Mesenchymal stem cell (in vitro differentiated cells and primary cell): ENCODE measurements around the gene TRPM2.

Experiments used
- DNase-seq: peaks from one replicate; pipeline ENCODE4 v3.0.0-alpha.2; 2013
- H2AFZ ChIP-seq: one replicate; pipeline ENCODE4 v1.6.1; 2013; ENCODE audit warnings: low read depth, mild to moderate bottlenecking, control low read depth, inconsistent platforms, low read length, moderate library complexity
- H2AK5ac ChIP-seq: 2 replicates; pipeline ENCODE4 v1.6.1; 2013; ENCODE audit warnings: low read length, moderate library complexity, mild to moderate bottlenecking, inconsistent platforms; ENCODE audit not compliant: severe bottlenecking
- H2BK120ac ChIP-seq: one replicate; pipeline ENCODE4 v1.6.1; 2013; ENCODE audit warnings: low read depth, mild to moderate bottlenecking, inconsistent platforms, low read length, moderate library complexity
- H2BK12ac ChIP-seq, 2 experiments: one replicate each; pipeline ENCODE4 v1.6.1; 2013; ENCODE audit warnings: inconsistent platforms in 2 of 2, low read length in 2 of 2, mild to moderate bottlenecking in 2 of 2, moderate library complexity in 2 of 2, control low read depth in 1 of 2
- H2BK15ac ChIP-seq: one replicate; pipeline ENCODE4 v1.6.1; 2013; ENCODE audit warnings: mild to moderate bottlenecking, low read depth, inconsistent platforms; ENCODE audit not compliant: poor library complexity, severe bottlenecking
- H2BK5ac ChIP-seq: 2 replicates; pipeline ENCODE4 v1.6.1; 2013; ENCODE audit warnings: low read depth, mild to moderate bottlenecking, low read length, control low read depth, inconsistent platforms; ENCODE audit not compliant: poor library complexity, severe bottlenecking
- H3K14ac ChIP-seq, 2 experiments: one replicate each; pipeline ENCODE4 v1.6.1; 2013; ENCODE audit warnings: inconsistent platforms in 2 of 2, low read length in 2 of 2, control low read depth in 1 of 2, mild to moderate bottlenecking in 1 of 2, moderate library complexity in 1 of 2
- H3K18ac ChIP-seq, 2 experiments: one replicate each; pipeline ENCODE4 v1.6.1; 2013; ENCODE audit warnings: inconsistent platforms in 2 of 2, low read length in 2 of 2, control low read depth in 1 of 2, low read depth in 1 of 2, mild to moderate bottlenecking in 1 of 2
- H3K23ac ChIP-seq, 2 experiments: one replicate each; pipeline ENCODE4 v1.6.1; 2013; ENCODE audit warnings: inconsistent platforms in 2 of 2, low read length in 2 of 2, mild to moderate bottlenecking in 2 of 2, moderate library complexity in 2 of 2, control low read depth in 1 of 2
- H3K27ac ChIP-seq: 2 replicates; pipeline ENCODE4 v1.5.1; 2013; ENCODE audit warnings: mild to moderate bottlenecking, moderate library complexity, low read length, control low read depth, inconsistent platforms; ENCODE audit not compliant: poor library complexity, severe bottlenecking
- H3K27me3 ChIP-seq, 2 experiments: 2 replicates each; pipeline versions ENCODE4 v1.6.1 to v1.7.0; 2013; ENCODE audit warnings: low read length in 2 of 2, mild to moderate bottlenecking in 2 of 2, moderate library complexity in 2 of 2, control low read depth in 1 of 2, inconsistent platforms in 1 of 2; ENCODE audit not compliant: control insufficient read depth in 1 of 2, insufficient read depth in 1 of 2
- H3K36me3 ChIP-seq, 2 experiments: 2 replicates each; pipeline versions ENCODE4 v1.6.1 to v1.7.0; 2013; ENCODE audit warnings: low read length in 2 of 2, control low read depth in 1 of 2, inconsistent platforms in 1 of 2, low read depth in 1 of 2, mild to moderate bottlenecking in 1 of 2; ENCODE audit not compliant: insufficient read depth in 2 of 2, control insufficient read depth in 1 of 2
- H3K4ac ChIP-seq, 2 experiments: one replicate each; pipeline ENCODE4 v1.6.1; 2013; ENCODE audit warnings: inconsistent platforms in 2 of 2, low read length in 2 of 2, mild to moderate bottlenecking in 2 of 2, moderate library complexity in 2 of 2, control low read depth in 1 of 2, low read depth in 1 of 2
- H3K4me1 ChIP-seq: 2 replicates; pipeline ENCODE4 v1.6.1; 2013; ENCODE audit warnings: low read depth, low read length, control low read depth; ENCODE audit not compliant: control insufficient read depth, insufficient read depth
- H3K4me2 ChIP-seq: 2 replicates; pipeline ENCODE4 v1.6.1; 2013; ENCODE audit warnings: low read length, mild to moderate bottlenecking, inconsistent platforms; ENCODE audit not compliant: poor library complexity, severe bottlenecking
- H3K4me3 ChIP-seq, 2 experiments: 2 replicates each; pipeline versions ENCODE4 v1.5.1 to v1.7.0; 2013; ENCODE audit warnings: low read length in 2 of 2, mild to moderate bottlenecking in 2 of 2, control low read depth in 1 of 2, low read depth in 1 of 2; ENCODE audit not compliant: insufficient read depth in 1 of 2
- H3K79me1 ChIP-seq: replicated peaks from 2 replicates; pipeline ENCODE4 v1.6.1; 2013; ENCODE audit warnings: mild to moderate bottlenecking, control low read depth, low read length, inconsistent platforms; ENCODE audit not compliant: poor library complexity, severe bottlenecking
- H3K9ac ChIP-seq: 2 replicates; pipeline ENCODE4 v1.7.0; 2013; ENCODE audit warnings: mild to moderate bottlenecking, low read length, moderate library complexity
- H3K9me3 ChIP-seq: 2 replicates; pipeline ENCODE4 v1.7.0; 2013; ENCODE audit warnings: mild to moderate bottlenecking, low read length; ENCODE audit not compliant: control insufficient read depth
- H4K8ac ChIP-seq: one replicate; pipeline ENCODE4 v1.6.1; 2013; ENCODE audit warnings: inconsistent platforms, mild to moderate bottlenecking, low read length, moderate library complexity
- H4K91ac ChIP-seq: one replicate; pipeline ENCODE4 v1.6.1; 2013; ENCODE audit warnings: mild to moderate bottlenecking, low read length, inconsistent platforms
- whole genome bisulfite sequencing: methylation state at CpG from one replicate; pipeline ENCODE4 v1.1.7; 2013; ENCODE audit warnings: mixed read lengths; 5-methylcytosine and 5-hydroxymethylcytosine counted together

Gene TRPM2

DNA sequence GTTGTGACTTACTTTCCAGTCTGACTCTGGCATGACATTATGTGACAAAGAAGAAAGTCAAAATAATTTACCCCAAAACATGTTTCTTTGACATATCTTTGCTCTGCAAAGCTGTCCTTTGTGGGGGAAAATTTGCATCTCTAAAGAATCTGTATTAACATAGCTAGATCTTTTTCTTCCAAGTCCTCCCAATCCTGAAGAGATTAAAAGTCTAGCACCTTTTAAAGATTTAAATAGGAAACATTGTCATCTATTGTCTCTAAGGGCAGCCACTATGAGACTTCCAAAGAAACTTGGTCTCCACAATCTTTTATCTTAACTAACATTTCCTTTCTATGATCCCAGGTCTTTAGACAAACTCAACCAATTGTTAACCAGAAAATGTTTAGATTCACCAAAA, 117.9 kb downstream of the TRPM2 start:
- Histone ChIP-seq H3K14ac (no peak overlapping the region), H3K23ac (no peak overlapping the region), H4K8ac (no peak overlapping the region), H2BK5ac (no peak overlapping the region), H3K4me2 (no peak overlapping the region), H2AFZ (no peak overlapping the region), H3K36me3 (no peaks in the 10 kb centered on the region), H3K9me3 (no peaks in the 10 kb centered on the region), H3K27me3 (peaks cover 0 to 7% of the 10 kb centered on the region in 2 experiments), H2BK15ac (no peak overlapping the region), H3K4me1 (no peaks in the 10 kb centered on the region), H3K4me3 (no peak overlapping the region), H2BK12ac (no peak overlapping the region), H3K4ac (no peak overlapping the region), H3K79me1 (no peaks in the 10 kb centered on the region), H4K91ac (no peak overlapping the region), H3K27ac (no peak overlapping the region), H2BK120ac (no peak overlapping the region), H3K18ac (no peak overlapping the region), H2AK5ac (no peak overlapping the region), H3K9ac (no peak overlapping the region)
- DNase-seq, result no peak

DNA sequence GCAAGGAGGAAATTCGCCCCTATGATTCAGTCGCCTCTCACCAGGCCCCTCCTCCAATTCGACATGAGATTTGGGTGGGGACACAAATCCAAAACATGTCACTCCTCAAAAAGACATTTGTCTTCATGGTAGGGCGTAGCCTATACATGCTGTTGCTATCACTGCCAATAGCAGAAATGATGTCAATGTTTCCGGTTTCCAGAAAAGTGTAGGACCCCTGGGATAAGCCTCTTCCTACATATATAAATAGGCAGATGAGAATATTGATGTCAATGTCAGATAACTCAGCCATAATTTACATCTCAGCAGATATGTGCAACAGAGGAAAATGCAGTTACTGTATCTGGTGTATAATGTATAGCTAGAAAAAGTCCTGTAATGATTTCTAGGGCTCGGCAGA, 118.6 kb downstream of the TRPM2 start:
- Histone ChIP-seq H2AFZ (no peak overlapping the region), H3K27ac (no peak overlapping the region), H3K79me1 (no peaks in the 10 kb centered on the region), H2BK15ac (no peak overlapping the region), H3K4me2 (no peak overlapping the region), H2BK120ac (no peak overlapping the region), H3K9me3 (no peaks in the 10 kb centered on the region), H2BK5ac (no peak overlapping the region), H2AK5ac (no peak overlapping the region), H3K9ac (no peak overlapping the region), H3K23ac (no peak overlapping the region), H3K36me3 (no peaks in the 10 kb centered on the region), H3K4ac (no peak overlapping the region), H3K27me3 (peaks cover 0 to 13% of the 10 kb centered on the region in 2 experiments), H2BK12ac (no peak overlapping the region), H4K8ac (no peak overlapping the region), H3K4me3 (no peak overlapping the region), H3K18ac (no peak overlapping the region), H4K91ac (no peak overlapping the region), H3K4me1 (no peaks in the 10 kb centered on the region), H3K14ac (no peak overlapping the region)
- 75% methylated on average over 5 of the region's 6 CpGs for WGBS
- DNase-seq, result no peak

DNA sequence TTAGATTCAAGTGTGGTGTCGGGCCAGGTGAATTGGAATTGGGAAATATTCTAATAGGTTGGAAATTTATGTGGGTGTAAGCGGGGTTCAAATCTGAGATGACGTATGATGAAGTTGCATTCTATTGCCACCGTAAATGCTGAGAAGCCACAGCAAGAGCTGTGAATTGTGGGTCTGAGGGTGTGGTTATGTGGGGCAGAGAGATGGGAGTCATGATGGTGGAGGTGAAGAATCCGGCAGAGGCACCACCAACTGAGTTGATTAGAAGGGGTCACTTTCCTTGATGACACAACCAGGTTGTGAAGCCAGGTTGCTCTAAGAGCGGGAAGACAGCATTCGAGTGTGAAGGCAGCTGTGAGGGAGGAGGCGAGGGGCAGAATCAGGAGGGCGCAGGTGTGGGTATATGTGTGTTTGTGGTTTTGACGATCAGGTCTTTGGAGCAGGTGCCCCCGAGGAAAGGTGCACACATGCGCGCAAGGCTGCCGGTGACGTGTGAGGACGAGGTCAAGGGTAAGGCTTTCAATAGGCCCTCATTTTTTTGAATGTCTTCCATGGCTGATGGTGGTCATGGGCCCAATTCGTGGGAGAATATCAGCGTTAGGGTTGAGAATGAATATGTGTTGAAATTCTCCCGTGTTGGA, 120.6 kb downstream of the TRPM2 start:
- Histone ChIP-seq H2BK5ac (no peak overlapping the region), H3K36me3 (no peaks in the 10 kb centered on the region), H3K27me3 (peaks cover 3 to 16% of the 10 kb centered on the region in 2 experiments), H2AFZ (no peak overlapping the region), H3K79me1 (no peaks in the 10 kb centered on the region), H3K9me3 (no peaks in the 10 kb centered on the region), H2BK12ac (no peak overlapping the region), H3K23ac (no peak overlapping the region), H3K9ac (no peak overlapping the region), H4K8ac (no peak overlapping the region), H2BK15ac (no peak overlapping the region), H2AK5ac (no peak overlapping the region), H3K18ac (no peak overlapping the region), H2BK120ac (no peak overlapping the region), H3K4ac (no peak overlapping the region), H4K91ac (no peak overlapping the region), H3K4me2 (no peak overlapping the region), H3K4me3 (no peak overlapping the region), H3K27ac (no peak overlapping the region), H3K4me1 (no peaks in the 10 kb centered on the region), H3K14ac (no peak overlapping the region)
- 90% methylated on average over 18 of the region's 19 CpGs for WGBS
- no peak for DNase-seq

DNA sequence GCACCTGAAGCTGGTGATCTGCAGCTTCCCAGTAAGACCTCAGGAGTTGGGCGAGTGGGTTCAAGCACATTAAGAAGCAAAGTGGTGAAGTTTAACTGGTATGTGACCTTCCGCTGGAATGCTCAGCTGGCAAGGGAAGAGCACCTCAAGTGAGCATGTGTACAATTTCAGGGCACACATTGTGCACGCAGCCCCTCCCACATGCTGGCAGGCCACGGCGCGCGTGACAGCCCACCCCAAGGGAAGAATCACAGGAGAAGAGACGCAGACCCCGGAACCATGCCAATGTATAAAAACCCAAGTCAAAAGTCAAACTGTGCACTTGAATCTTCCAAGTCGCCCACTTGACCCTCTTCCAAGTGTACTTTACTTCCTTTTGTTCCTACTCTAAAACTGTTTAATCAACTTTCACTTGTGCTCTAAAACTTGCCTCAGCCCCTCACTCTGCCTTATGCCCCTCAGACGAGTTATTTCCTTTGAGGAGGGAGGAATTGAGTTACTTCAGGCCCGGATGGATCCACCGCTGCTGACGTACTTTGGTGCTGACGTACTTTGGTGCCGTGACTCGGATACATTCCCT, 121.9 kb downstream of the TRPM2 start:
- 91% methylated on average over 17 of the region's 17 CpGs for whole genome bisulfite sequencing
- Histone ChIP-seq H4K8ac (no peak overlapping the region), H3K23ac (no peak overlapping the region), H3K18ac (no peak overlapping the region), H2BK15ac (no peak overlapping the region), H3K36me3 (no peaks in the 10 kb centered on the region), H3K4me1 (no peaks in the 10 kb centered on the region), H4K91ac (no peak overlapping the region), H2BK120ac (no peak overlapping the region), H3K9ac (no peak overlapping the region), H3K9me3 (no peaks in the 10 kb centered on the region), H3K27ac (no peak overlapping the region), H3K4ac (no peak overlapping the region), H3K27me3 (peaks cover 3 to 16% of the 10 kb centered on the region in 2 experiments), H2BK5ac (no peak overlapping the region), H3K79me1 (no peaks in the 10 kb centered on the region), H3K4me2 (no peak overlapping the region), H2BK12ac (no peak overlapping the region), H2AK5ac (no peak overlapping the region), H3K14ac (no peak overlapping the region), H2AFZ (no peak overlapping the region), H3K4me3 (no peak overlapping the region)
- no peak for DNase-seq
